ENCODE measurements around the gene PTPRD.

PTPRD gene

GRCh38 chr9:10146517-10147331 lies 466.1 kb downstream of the PTPRD start:
- no peak for DNase-seq

DNA sequence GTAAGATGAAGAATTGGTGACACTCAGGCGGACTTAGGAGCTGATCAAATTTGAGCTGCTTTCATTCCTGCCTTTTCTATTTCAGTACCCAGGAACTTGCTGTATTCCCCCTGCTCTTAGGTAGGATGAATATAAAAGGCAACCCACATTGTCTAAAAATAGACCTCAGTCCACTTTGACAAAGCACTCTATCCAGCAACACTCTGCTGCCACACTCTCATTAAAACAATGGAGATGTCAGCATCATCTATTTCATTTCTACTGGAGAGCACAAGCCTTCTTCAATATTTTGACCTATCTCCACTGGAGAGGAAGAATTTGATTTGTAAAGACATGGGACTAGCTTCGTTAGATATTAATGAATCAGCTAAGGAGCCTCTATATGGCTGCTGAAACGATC lies 468.4 kb downstream of the PTPRD start:
- DNase-seq, result no peak

DNA sequence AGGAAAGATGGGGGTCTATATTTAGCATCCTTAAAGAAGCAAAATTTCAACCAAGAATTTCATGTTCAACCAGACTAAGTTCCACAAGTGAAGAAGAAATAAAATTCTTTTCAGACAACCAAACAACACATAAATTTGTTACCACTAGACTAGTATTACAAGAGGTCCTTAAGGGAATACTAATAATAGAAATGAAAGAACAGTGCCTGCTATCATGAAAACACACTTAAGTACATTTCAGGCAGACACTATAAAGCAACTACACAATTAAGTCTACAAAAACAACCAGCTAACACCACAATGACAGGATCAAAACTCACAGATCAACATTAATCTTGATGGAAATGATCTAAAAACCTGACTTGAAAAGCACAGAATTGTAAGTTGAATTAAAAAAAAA lies 477.2 kb downstream of the PTPRD start:
- DNase-seq, result no peak

DNA sequence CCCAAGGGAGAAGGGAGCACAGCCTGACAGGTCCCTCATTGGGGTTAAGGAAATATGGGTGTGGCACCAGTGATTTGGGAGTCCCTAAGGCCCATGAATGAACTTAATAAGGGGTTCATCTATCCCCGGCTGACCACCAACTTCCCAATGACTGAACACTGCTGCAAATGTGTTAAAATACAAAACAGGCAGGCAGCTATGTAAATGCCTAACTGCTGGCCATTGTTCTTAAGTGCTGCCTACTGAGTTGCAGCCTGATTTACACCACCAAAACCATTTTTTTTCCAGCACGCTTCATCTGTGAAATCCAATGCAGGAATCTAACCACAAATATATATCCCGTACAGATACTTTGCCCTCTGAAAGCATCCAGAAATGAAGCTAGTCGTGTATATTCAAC lies 478.5 kb downstream of the PTPRD start:
- no peak for DNase-seq

GRCh38 chr9:10130061-10130675 lies 482.6 kb downstream of the PTPRD start:
- DNase-seq, result no peak

GRCh38 chr9:10127867-10128266 lies 484.9 kb downstream of the PTPRD start:
- DNase-seq, result no peak

DNA sequence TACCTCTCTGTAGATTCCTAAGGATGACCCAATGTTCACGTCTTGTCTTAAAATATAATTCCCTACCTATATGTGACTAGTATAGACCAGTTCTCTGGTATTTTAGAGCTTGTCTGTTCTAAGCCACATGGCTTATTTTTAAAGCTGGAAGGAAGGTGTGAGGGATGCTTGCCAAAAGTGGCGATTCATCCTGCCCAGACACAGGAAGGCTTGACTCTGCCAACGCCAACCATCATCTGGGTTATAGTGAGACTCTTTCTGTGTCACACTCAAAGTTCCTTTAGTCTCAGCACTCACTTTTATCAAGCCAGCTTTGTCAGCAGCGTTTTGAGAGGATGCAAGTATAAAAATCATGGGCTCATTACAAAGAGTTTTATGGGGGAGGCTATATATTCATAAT lies 500.0 kb downstream of the PTPRD start:
- no peak for DNase-seq

DNA sequence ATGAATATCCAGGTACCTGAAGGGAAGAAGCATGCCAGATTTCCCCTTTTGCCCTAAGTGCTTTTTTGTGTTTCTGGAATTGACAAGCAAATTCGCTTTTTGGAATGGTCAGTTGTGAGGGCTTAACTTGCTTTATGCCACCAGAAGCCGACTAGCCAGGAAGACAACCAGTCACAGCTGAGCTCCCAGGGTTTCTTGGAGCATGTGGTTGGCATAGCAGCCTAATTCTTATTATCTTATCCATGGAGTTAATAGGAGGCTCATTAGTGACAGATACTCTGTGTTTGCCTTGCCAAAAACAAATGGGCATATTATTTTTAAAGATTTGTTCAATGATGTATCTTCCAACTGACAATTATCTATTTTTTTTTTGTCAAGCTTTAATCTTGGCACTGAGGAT lies 500.7 kb downstream of the PTPRD start:
- no peak for DNase-seq

DNA sequence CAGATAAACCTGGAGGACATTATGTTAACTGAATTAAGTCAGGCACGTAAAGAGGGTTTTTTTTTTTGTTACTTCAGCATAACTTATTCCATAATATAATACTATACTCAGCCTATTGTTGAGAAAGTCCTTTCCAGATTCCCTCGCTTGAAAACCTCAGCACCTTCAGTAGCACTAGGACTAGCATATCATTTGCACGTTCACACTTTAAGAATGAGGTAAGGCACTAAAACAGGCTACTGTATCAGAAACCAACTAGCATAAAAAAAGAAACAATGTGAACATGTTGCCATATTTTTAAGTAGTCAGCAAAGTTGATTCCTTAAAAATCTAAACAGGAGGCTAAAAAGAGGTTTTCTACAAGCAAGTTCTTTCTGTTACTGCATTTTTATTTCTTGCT lies 504.0 kb downstream of the PTPRD start:
- DNase-seq, result no peak

GRCh38 chr9:10104774-10105173 lies 508.0 kb downstream of the PTPRD start:
- no peak for DNase-seq

- DNase-seq, result no peak
Measured at GRCh38 chr9:10095208-10095607, 517.6 kb downstream of the PTPRD start.

DNA sequence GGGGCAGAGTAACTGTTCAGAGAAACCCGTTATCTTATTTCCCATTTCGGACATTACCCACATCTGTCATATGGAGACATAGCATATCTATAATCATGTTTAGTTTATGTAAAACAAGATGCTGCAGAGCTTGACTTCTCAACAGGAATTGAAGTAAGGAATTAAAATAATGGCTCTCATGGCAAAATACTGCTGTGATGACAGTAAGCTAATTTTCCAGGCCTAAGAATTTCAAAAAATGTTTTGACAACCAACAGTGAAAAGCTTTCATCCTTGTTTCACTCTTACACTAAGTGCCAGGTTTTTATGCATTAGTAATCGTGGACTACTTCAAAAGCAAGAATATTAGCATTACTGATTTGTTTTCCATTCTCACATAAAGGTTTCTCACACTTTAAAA lies 518.2 kb downstream of the PTPRD start:
- DNase-seq, result no peak

DNA sequence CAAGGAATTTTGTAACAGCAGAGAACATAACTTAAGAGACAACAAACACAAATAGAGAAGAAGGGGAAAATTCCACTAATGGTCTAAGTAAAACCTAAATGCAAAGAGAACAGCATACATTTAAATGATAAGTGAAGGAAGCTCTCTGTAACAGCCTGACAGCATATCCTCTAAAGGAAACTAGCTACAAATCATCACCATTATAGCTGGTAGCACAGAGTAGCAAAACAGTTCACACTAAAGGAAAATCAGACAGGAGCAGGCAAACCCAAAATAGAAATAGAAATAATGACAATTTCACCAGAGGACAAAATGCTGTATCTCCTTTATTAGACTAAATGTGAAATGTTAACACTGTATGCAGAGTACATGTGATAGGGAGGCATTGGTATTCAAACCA lies 532.8 kb downstream of the PTPRD start:
- no peak for DNase-seq

DNA sequence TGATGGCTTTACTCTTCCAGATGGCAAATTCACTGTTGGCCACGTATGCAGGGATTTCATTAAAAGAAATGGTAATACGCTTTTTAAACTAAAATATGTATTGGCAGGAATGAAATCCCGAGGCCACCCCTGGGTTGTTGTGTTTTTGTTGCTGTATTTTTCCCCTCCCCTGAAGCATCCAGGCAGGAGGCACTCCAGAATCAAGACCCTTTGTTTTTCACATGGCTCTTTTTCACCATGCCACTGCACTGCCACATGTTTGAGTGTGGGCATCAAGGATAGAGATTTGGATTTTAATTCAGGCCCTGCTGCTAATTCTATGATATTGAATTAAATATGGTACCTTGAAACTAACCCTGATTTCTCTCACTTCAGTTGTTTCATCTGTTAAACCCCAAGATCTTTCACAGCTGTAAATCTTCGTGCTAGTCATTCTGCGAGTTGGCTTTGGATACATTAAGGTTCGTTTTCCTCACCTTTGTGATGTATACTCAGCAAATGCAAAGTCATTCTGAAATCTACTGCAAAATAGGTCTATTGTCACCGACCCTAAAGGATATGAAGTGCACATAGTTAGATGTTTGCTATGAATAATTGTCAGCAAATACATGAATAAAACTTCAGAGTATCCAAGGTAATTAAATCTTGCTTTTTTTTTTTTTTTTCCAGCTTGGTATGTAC lies 533.4 kb downstream of the PTPRD start:
- no peak for DNase-seq

GRCh38 chr9:10071579-10071978 lies 541.2 kb downstream of the PTPRD start:
- DNase-seq, result no peak

GRCh38 chr9:10062629-10063395 lies 550.0 kb downstream of the PTPRD start:
- no peak for DNase-seq

DNA sequence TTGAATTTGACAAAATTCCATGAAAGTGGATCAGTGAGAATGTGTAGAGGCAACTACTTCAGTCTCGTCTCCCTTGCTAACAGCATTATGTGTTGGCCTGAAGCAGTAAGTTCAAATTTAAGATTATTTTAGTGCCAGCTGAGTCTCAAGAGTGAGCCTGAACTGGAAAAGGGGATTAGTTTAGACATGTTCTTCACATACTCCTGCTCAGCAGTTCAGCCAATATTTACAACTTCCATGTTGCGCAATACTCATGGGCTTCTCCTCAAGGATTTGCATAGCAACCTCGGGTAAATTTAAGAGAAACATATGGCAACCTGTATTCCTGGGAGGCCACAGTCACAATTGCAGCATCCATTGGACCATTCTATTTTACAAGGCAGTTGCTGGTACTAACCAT lies 553.8 kb downstream of the PTPRD start:
- DNase-seq, result no peak

DNA sequence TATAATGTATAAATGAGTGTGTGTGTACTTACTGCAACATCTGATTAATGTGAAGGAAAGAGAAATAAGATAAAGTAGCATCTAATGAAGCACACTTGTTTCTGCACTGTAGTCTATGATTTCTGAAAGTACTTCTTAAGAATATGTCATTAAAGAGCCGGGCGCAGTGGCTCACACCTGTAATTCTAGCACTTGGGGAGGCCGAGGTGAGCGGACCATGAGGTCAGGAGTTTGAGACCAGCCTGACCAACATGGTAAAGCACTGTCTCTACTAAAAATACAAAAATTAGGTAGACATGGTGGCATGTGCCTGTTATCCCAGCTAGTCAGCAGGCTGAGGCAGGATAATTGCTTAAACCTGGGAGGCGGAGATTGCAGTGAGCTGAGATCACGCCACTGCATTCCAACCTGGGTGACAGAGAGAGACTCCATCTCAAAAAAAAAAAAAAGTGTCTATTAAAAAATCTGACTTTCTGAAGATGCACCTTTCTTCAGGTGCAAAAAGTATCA lies 556.9 kb downstream of the PTPRD start:
- no peak for DNase-seq

DNA sequence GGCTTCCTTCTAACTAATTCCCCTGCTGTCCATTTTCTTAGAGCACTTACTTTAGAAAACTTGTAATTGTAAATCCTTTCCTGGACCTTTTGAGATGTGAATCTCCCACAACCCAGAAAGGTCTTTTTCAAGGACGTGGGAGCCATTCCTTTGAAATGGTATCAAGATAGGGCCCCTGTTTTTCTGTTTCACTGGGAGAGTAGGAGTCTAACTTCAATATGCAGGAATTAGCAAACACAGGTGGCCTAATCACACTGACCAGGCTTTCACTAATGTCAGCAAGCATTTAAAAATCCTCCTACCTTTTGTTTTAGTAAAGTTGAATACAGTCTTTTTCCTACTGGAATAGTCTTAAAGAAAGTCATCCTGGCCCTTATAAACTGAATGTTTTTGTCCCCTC lies 558.3 kb downstream of the PTPRD start:
- no peak for DNase-seq

- no peak for DNase-seq
Measured at GRCh38 chr9:10052916-10053315, 559.9 kb downstream of the PTPRD start.

- DNase-seq, result no peak
Measured at GRCh38 chr9:10052181-10052580, 560.6 kb downstream of the PTPRD start.

DNA sequence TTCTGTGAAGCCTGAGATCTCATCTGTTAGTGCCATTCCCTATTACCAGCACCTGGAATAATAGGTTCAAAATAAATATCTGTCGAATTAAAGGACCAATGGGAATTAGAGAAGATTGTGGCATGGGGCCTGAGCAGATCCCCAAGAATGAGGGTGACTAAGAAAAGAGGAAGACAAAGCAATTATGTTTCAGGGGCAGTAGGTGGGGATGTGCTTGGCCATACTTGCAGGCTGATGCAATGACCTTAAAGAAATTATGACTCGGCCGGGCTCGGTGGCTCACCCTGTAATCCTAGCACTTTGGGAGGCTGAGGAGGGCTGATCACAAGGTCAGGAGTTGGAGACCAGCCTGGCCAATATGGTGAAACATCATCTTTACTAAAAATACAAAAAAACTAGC lies 562.8 kb downstream of the PTPRD start:
- no peak for DNase-seq

GRCh38 chr9:10048994-10049393 lies 563.8 kb downstream of the PTPRD start:
- DNase-seq, result no peak

Measured in activated T-cell treated with anti-CD3 and anti-CD28 coated beads for 4 hours (primary cell).